Muscle layer of duodenum (tissue), 2 donors: ENCODE measurements around the gene NAV2.

Experiments
- H3K27ac ChIP-seq: one replicate; pipeline ENCODE4 v1.7.0; 2013; ENCODE audit warnings: mild to moderate bottlenecking, low read length
- H3K27me3 ChIP-seq: one replicate; pipeline ENCODE4 v1.7.0; 2013; ENCODE audit warnings: low read depth, mild to moderate bottlenecking, control low read depth, low read length
- H3K36me3 ChIP-seq, 2 donors: one replicate each; pipeline ENCODE4 v1.7.0; 2013; ENCODE audit warnings: low read length in 2 of 2, control low read depth in 1 of 2, mild to moderate bottlenecking in 1 of 2; ENCODE audit not compliant: insufficient read depth in 2 of 2, control insufficient read depth in 1 of 2
- H3K4me1 ChIP-seq, 2 donors: one replicate each; pipeline ENCODE4 v1.7.0; 2013; ENCODE audit warnings: low read length in 2 of 2, mild to moderate bottlenecking in 2 of 2, control low read depth in 1 of 2, moderate library complexity in 1 of 2; ENCODE audit not compliant: insufficient read depth in 2 of 2, control insufficient read depth in 1 of 2
- H3K4me3 ChIP-seq, 2 donors: one replicate each; pipeline ENCODE4 v1.7.0; 2013; ENCODE audit warnings: low read length in 2 of 2, low read depth in 1 of 2, mild to moderate bottlenecking in 1 of 2
- H3K9me3 ChIP-seq, 2 donors: one replicate each; pipeline ENCODE4 v1.7.0; 2013; ENCODE audit warnings: low read length in 2 of 2, control low read depth in 1 of 2, mild to moderate bottlenecking in 1 of 2; ENCODE audit not compliant: control insufficient read depth in 1 of 2
- donor health status: healthy.

Gene NAV2

DNA sequence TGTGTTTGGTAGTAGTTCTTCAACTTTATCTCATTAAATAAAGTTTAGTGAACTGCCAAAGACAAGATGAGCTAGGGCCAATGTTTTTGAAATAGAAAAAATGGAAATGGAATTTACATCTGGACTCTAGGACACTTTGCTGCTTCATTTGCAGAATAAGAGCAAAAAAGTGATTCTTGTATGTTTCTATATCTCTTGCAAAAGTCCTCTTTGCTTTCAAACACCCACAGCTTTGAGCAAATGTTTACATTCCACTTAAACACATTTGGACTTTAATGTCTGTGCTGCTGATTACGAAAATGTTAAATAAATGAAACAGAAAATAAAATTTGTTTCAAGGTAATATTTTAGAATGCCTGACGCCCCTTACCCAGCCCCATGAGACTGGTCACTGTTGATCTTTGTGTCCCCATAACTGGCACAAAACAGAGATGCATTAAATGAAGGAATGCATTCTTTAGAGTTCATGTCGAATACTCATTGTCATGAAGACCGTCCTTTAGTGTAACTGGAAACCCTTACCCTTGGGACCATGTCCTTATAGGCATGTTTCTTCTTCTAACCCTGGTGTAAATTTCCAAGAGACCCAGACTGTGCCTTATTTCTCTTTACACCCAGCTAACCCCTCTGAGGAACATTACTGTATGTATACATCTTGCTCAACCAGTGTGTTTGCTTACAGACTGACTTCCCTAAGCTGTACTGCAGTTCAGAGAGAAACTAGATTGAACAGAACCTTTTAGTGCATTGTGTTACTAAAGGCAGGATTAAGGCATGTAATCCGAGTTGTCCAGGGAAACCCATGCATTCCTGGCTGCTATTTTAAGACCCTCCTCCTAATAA is 199.7 kb downstream of the NAV2 start:
- Histone ChIP-seq H3K4me3 (no peak overlapping the region), H3K9me3 (no peaks in the 10 kb centered on the region), H3K27ac (no peak overlapping the region), H3K36me3 (peaks cover 0 to 4% of the 10 kb centered on the region in 2 donors), H3K27me3 (no peaks in the 10 kb centered on the region), H3K4me1 (peaks cover 0 to 35% of the 10 kb centered on the region in 2 donors)

DNA sequence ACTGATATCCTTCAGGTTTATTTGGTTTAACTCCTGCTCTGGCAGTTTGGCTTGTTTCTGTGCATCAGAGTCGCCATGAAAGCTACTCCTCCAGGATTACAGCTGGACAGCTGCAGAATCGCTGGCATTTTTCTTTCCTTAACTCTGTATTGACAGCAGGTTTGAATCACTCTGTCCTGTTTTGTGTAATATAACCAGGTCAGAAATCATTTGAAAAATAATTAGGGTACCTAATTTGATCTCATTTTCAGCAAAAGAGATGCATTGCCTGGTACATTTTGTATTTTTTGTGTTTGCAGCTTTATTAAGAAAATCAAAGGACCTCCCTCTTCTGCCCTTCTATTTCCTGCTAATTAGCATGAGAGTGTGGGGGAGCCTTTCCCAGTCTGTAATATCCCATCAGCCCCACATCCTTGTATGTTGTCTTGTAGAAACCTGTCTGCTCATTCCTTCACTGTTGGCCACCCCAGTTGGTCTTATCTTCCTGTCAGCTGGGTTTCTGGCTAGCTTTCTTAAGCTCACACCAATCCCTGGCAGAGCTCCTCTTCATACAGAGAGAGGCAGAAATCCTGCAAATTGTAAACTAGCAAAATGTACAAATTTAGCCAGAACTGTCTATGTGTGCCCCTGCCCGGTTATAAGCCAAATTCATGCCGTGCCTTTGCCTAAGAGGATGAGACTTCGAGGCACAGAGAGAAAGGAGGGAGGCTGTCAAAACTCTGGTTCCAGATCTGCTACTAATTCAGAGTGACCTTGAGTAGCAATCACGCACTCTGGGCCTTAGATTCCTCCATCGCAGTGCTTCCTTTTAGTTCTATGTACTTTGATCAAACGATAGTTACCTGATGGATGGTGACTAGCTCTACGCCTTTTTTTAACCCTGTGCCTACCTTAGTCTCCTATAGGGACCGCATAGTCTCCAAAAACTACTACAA is 200.6 kb downstream of the NAV2 start:
- Histone ChIP-seq H3K27ac (no peak overlapping the region), H3K4me1 (peaks cover 0 to 28% of the 10 kb centered on the region in 2 donors), H3K36me3 (peaks cover 0 to 4% of the 10 kb centered on the region in 2 donors), H3K9me3 (no peaks in the 10 kb centered on the region), H3K4me3 (no peak overlapping the region), H3K27me3 (no peaks in the 10 kb centered on the region)

DNA sequence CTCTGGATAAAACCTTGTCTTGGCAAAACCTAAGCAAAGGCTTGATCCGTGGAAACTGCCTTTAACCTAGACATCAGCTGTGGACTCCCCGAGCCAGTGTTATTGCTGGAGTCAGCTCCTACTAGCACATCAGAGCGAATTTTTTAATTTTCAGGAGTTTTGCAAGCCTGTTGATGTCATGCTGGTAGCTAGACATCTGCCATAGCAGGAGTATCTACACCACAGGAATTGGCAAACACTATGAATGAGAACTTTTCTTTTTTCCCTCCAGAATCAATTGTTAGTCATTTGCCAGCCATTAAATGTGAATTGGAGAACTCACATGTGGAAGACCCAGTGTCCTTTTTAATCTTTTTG is 201.2 kb downstream of the NAV2 start:
- Histone ChIP-seq H3K9me3 (no peaks in the 10 kb centered on the region), H3K4me1 (peaks cover 0 to 24% of the 10 kb centered on the region in 2 donors), H3K27ac (no peak overlapping the region), H3K4me3 (no peak overlapping the region), H3K36me3 (peaks cover 0 to 4% of the 10 kb centered on the region in 2 donors), H3K27me3 (no peaks in the 10 kb centered on the region)

DNA sequence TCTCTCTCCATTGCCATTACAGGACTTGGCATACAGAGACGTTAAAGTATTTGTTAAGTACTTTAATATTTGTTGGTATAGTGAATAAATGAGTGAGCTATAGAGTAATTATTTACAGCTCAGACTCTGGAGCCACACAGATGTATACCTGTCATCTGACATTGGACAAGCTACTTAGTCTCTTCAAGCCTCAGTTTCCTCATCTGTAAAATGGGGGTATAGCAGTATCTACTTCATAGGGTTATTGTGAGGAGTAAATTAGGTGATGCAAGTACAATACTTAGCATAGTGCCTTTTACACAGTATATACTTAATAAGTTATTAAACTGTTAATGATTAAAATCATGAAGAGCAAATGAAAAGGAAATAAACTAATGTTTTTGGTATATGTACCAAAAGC is 203.2 kb downstream of the NAV2 start:
- Histone ChIP-seq H3K9me3 (no peaks in the 10 kb centered on the region), H3K27me3 (no peaks in the 10 kb centered on the region), H3K27ac (no peak overlapping the region), H3K4me3 (no peak overlapping the region), H3K4me1 (peaks cover 0 to 24% of the 10 kb centered on the region in 2 donors), H3K36me3 (peaks cover 0 to 4% of the 10 kb centered on the region in 2 donors)

DNA sequence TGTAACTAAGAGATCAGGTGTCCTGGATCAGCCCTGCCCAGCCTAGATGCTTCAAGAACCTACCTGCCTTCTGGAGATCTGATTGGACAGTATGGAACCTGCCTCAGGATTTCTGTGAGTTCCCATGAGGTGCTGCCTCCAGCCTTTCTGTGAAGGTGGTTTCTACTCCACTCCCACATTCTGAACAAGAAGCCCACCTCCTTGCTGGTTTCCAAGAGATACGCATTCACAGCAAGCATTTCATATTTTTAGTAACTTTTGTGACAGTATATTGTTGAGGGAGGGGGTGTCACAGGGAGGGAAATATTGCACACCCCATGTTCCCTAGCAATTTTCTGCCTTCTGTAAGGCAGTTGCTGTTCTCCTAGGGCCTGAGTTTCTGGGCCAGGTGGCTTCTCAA is 204.4 kb downstream of the NAV2 start:
- no peaks in the 10 kb centered on the region for H3K9me3 ChIP-seq
- no peak overlapping the region for H3K27ac ChIP-seq
- H3K27me3 ChIP-seq: no peaks in the 10 kb centered on the region
- H3K4me3 ChIP-seq: no peak overlapping the region
- H3K4me1 ChIP-seq: peaks cover 0 to 16% of the 10 kb centered on the region in 2 donors
- H3K36me3 ChIP-seq: peaks cover 0 to 4% of the 10 kb centered on the region in 2 donors

DNA sequence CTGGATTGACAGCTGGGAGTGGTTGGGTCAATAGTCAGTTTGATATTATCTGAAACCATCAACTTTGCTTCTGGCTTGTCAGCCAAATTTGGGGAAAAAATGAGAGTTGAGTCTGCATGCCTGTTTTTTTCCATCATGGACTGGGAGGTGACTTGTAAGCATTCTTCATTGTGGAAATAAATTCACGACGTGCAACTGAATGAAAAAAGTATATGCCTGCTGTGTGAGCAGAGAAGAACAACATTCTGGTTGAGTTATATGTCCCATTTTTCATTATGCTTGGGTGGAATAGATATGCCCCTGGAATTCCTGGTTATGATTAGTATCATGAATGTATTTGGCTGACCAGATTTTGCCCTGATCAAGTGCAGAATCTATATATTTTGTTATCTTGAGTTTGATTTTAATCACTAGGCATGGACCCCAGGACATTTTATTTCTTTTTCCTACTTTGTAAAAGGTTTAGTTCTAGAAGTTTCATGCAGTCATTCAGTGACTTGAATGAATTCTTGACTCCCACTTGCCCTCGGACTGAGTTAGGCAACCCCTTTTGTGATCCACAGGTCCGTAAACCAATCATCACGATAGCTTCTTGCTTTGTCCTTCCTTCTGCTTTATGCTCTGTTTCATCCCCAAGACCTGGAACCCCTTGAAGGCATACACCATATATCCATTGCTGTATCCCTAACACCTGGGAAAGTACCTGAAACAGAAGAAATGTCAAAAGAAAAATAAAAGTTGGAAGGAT is 205.8 kb downstream of the NAV2 start:
- Histone ChIP-seq H3K9me3 (no peaks in the 10 kb centered on the region), H3K27ac (no peak overlapping the region), H3K4me3 (no peak overlapping the region), H3K36me3 (peaks cover 0 to 4% of the 10 kb centered on the region in 2 donors), H3K4me1 (peaks cover 2 to 5% of the 10 kb centered on the region in 2 donors), H3K27me3 (no peaks in the 10 kb centered on the region)

DNA sequence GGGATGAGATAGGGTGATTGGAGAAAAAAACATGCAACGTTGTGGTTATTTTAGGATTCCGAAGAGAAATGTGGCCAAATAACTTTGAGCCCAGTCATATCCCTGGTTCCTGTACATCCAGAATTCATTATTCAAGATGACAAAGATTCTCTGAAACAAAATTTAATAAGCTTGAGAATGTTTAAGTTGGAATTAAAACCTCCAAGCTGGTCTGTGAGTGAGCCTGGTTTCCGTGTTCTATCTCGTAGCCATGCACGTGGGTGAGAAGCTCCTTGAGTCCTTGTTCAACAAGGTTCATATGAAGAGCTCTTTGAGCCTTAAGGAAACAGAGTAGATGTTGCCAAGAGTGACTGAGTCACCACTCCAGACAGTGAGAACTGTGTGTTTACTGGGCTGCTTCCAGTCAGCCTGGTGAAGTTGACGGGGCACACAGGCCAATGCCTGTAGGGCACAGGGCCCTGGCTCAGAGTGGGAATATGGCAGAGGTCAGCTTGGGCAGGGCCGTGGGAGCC is 206.5 kb downstream of the NAV2 start:
- peaks cover 0 to 4% of the 10 kb centered on the region in 2 donors for H3K36me3 ChIP-seq
- H3K27ac ChIP-seq: no peak overlapping the region
- peaks cover 5 to 7% of the 10 kb centered on the region in 2 donors for H3K4me1 ChIP-seq
- H3K27me3 ChIP-seq: no peaks in the 10 kb centered on the region
- no peaks in the 10 kb centered on the region for H3K9me3 ChIP-seq
- H3K4me3 ChIP-seq: no peak overlapping the region

DNA sequence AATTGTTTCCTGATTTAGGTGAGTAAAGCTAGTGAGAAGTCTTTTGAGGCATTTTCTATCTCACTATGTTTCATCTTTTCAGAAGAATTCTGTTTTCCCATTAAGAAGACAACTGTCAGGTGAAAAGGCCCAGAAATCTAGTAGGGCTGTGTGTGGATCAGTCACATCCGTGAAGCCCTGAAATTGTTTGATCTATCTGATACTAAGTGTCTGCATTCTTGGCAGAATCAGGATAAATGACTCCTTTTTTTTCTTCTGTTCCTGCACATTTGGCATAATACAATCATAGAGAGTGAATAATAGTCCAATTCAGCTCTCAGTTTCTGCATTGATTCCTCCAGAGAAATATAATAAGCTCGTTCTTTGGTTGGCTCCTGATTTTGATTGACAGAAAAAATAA is 208.3 kb downstream of the NAV2 start:
- Histone ChIP-seq H3K27ac (no peak overlapping the region), H3K27me3 (no peaks in the 10 kb centered on the region)

DNA sequence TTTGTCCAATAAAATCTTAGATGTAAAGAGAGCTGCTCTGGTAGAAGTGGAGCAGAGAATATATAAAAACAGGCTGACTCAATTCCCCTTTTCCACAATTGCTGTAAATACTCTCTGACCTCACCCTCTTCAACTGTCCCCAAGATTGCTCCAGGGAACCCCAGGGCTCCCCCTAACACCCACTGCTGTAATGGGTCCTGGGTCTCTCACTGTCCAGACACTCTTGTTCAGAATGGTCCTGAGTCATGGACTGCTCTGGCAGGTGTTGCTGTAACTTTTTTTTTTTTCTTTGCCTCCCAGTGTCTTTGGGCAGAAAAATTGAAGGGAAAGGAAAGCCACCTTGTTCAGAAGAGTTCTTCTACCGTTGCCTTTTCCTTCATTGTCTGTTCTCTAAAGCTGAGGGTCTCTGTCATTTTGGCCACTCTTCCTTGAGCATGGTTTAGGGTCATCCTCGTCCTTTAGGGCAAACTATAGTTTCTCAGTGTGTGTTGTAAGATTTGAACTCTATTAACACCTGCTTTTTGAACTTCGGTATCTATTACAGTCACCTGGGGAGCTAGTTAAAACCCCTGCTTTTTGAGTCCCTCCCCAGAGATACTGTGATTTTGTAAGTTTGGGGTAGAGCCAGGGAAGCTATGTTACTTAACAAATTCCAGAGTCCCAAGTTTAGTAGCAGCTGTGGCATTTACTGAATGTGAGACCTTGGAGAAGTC is 209.5 kb downstream of the NAV2 start:
- H3K27ac ChIP-seq: no peak overlapping the region
- no peaks in the 10 kb centered on the region for H3K27me3 ChIP-seq
- H3K4me1 ChIP-seq: peaks cover 5 to 28% of the 10 kb centered on the region in 2 donors
- H3K4me3 ChIP-seq: no peak overlapping the region
- no peaks in the 10 kb centered on the region for H3K36me3 ChIP-seq
- no peaks in the 10 kb centered on the region for H3K9me3 ChIP-seq

More for the DNA sequence above, 208.3 kb downstream of the NAV2 start:
- Histone ChIP-seq H3K4me3 (no peak overlapping the region), H3K9me3 (no peaks in the 10 kb centered on the region), H3K36me3 (no peaks in the 10 kb centered on the region), H3K4me1 (peaks cover 5 to 17% of the 10 kb centered on the region in 2 donors)

DNA sequence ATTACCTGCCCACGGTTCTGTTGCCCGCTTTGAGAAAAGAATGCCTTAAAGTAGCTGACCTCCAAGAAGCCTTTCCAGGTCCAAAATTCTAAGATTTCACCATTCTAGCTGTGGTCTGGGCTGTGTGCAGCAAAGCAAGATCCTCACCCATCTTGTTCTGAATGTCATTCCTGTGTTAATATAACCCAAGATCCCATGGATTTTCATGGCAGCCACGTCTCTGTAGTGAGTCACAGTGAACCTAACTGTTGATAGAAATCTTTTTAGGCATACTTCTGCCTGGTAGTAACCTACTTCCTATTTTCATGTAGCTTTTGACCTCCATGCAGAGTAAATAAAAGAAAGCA is 210.0 kb downstream of the NAV2 start:
- Histone ChIP-seq H3K36me3 (no peaks in the 10 kb centered on the region), H3K9me3 (no peaks in the 10 kb centered on the region), H3K27ac (no peak overlapping the region), H3K4me3 (no peak overlapping the region), H3K27me3 (no peaks in the 10 kb centered on the region), H3K4me1 (peaks cover 5 to 30% of the 10 kb centered on the region in 2 donors)
